Measurements from ENCODE around the gene SLC7A14. TPM values are rescaled to one million over a fixed set of nuclear protein-coding genes. Genes with fewer than 3 reads are reported as not detected.

The SLC7A14 gene
- total and polyA plus RNA-seq, 4 donors, result 0.01 to 0.06 (median 0.03) TPM; not detected in 1

DNA sequence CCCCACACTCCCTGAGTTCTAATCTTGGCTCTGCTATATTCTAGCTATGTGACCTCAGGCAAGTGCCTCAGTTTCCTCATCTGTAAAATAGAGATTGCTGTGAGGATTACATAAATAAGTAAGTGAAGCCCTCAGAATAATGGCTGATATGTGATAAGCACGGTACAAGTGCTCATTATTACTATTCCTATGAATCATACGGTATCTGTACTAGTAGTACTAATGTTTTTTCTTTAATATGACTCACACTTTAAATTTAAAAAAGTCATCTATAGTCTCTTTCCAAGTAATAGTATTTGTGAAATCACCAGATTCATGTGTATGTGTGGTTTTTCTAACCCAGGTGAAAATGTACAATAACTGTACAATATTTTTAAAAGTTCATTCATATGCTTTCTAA lies 108.5 kb downstream of the SLC7A14 start:
- TF ChIP-seq, protein P1, sequence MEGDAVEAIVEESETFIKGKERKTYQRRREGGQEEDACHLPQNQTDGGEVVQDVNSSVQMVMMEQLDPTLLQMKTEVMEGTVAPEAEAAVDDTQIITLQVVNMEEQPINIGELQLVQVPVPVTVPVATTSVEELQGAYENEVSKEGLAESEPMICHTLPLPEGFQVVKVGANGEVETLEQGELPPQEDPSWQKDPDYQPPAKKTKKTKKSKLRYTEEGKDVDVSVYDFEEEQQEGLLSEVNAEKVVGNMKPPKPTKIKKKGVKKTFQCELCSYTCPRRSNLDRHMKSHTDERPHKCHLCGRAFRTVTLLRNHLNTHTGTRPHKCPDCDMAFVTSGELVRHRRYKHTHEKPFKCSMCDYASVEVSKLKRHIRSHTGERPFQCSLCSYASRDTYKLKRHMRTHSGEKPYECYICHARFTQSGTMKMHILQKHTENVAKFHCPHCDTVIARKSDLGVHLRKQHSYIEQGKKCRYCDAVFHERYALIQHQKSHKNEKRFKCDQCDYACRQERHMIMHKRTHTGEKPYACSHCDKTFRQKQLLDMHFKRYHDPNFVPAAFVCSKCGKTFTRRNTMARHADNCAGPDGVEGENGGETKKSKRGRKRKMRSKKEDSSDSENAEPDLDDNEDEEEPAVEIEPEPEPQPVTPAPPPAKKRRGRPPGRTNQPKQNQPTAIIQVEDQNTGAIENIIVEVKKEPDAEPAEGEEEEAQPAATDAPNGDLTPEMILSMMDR (IDR thresholded peaks at IDR 0.05; ENCODE audit: control extremely low read depth, extremely low read depth), result no peak
- Histone ChIP-seq H3K36me3 (ENCODE audit: control insufficient read depth in 4 of 4, insufficient read depth in 4 of 4, low read length in 4 of 4) (no peaks in the 10 kb centered on the region), H3K27ac (ENCODE audit: low read depth in 1 of 2, low read length in 1 of 2) (no peak overlapping the region), H3K4me3 (no peak overlapping the region), H3K27me3 (ENCODE audit: control insufficient read depth in 3 of 3, insufficient read depth in 3 of 3, low read length in 2 of 3) (no peaks in the 10 kb centered on the region), H3K9me3 (ENCODE audit: control insufficient read depth in 4 of 4, insufficient read depth in 3 of 4, low read length in 3 of 4) (no peaks in the 10 kb centered on the region), H3K9ac (ENCODE audit: insufficient read depth in 1 of 2, low read length in 2 of 2) (no peak overlapping the region), H3K4me1 (ENCODE audit: control insufficient read depth in 5 of 5, insufficient read depth in 5 of 5, low read length in 5 of 5) (peaks cover 0 to 5% (median 0%) of the 10 kb centered on the region in 5 donors)
- DNase-seq, result no peak
- no peak for ATAC-seq (ENCODE audit: insufficient read depth, low FRiP score)
- WGBS, 2 donors, result 45 to 70% methylated on average over 2 of the region's 2 CpGs

DNA sequence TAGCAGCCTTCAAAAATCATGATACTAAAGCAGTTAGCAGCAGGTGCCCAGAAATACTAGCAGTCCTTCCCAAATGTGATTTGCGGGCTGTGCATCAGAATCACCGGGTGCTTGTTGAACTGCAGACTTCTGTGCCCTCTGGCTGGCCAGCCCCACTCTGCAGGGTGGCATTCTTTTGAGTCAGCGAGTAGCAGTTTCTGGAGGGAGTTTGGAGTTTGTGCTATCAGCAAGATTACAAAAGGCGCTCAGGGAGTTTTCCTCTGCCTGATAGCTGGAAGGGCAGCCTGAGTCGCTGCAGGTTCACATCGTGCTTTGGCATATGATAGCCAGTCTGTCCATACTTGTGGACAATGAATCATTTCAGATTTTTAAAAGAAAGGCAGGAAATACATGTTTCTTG lies 109.6 kb downstream of the SLC7A14 start:
- no peaks in the 10 kb centered on the region for H3K9me3 ChIP-seq (ENCODE audit: control insufficient read depth in 4 of 4, insufficient read depth in 3 of 4, low read length in 3 of 4)
- ATAC-seq (ENCODE audit: insufficient read depth, low FRiP score) (no peak), DNase-seq (no peak)
- no peaks in the 10 kb centered on the region for H3K36me3 ChIP-seq (ENCODE audit: control insufficient read depth in 4 of 4, insufficient read depth in 4 of 4, low read length in 4 of 4)
- WGBS, 2 donors, result 70 to 76% methylated on average over 6 of the region's 6 CpGs
- no peak overlapping the region for H3K27ac ChIP-seq (ENCODE audit: low read depth in 1 of 2, low read length in 1 of 2)
- no peak overlapping the region for H3K9ac ChIP-seq (ENCODE audit: insufficient read depth in 1 of 2, low read length in 2 of 2)
- no peaks in the 10 kb centered on the region for H3K27me3 ChIP-seq (ENCODE audit: control insufficient read depth in 3 of 3, insufficient read depth in 3 of 3, low read length in 2 of 3)
- peaks cover 0 to 5% (median 0%) of the 10 kb centered on the region in 5 donors for H3K4me1 ChIP-seq (ENCODE audit: control insufficient read depth in 5 of 5, insufficient read depth in 5 of 5, low read length in 5 of 5)
- H3K4me3 ChIP-seq, result no peak overlapping the region
- TF ChIP-seq, protein P1 (IDR thresholded peaks at IDR 0.05; ENCODE audit: control extremely low read depth, extremely low read depth), result no peak

DNA sequence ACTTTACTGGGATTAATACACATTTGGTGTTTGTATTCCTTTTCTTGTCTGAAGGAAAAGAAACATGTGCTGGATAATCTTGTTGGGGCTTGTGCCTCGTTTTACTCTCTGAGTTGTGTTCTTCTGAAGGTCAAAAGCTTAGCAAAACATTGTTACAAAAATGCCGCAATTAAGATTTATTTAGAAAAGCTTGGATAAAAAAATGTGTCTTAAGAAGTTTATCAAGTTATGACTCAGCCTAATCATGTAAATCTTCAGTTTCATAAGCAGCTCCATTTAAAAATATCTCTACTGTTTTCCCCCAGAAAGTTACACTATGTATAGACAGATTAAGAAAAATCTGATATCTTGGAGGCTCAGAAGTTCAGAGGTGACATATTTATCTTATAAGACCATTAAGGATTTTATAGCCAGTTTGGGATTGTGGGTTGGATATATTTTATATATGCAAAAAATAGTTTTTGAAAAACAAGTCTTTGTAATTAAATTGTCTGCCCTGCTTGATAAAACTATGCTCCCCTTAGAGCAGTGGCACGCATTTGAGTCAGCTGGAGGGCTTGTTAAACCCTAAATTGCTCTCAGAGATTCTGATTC lies 110.7 kb downstream of the SLC7A14 start:
- 62 to 79% methylated on average over 3 of the region's 3 CpGs for WGBS, 2 donors
- TF ChIP-seq, protein P1 (IDR thresholded peaks at IDR 0.05; ENCODE audit: control extremely low read depth, extremely low read depth), result no peak
- H3K4me1 ChIP-seq (ENCODE audit: control insufficient read depth in 5 of 5, insufficient read depth in 5 of 5, low read length in 5 of 5), result peaks cover 0 to 9% (median 0%) of the 10 kb centered on the region in 5 donors
- H3K27ac ChIP-seq (ENCODE audit: low read depth in 1 of 2, low read length in 1 of 2), result no peak overlapping the region
- no peak overlapping the region for H3K9ac ChIP-seq (ENCODE audit: insufficient read depth in 1 of 2, low read length in 2 of 2)
- H3K36me3 ChIP-seq (ENCODE audit: control insufficient read depth in 4 of 4, insufficient read depth in 4 of 4, low read length in 4 of 4), result no peaks in the 10 kb centered on the region
- H3K9me3 ChIP-seq (ENCODE audit: control insufficient read depth in 4 of 4, insufficient read depth in 3 of 4, low read length in 3 of 4), result no peaks in the 10 kb centered on the region
- ATAC-seq (ENCODE audit: insufficient read depth, low FRiP score) (no peak), DNase-seq (peak in 1 of 3 donors; percentile 13)
- H3K27me3 ChIP-seq (ENCODE audit: control insufficient read depth in 3 of 3, insufficient read depth in 3 of 3, low read length in 2 of 3), result no peaks in the 10 kb centered on the region
- H3K4me3 ChIP-seq, result no peak overlapping the region

DNA sequence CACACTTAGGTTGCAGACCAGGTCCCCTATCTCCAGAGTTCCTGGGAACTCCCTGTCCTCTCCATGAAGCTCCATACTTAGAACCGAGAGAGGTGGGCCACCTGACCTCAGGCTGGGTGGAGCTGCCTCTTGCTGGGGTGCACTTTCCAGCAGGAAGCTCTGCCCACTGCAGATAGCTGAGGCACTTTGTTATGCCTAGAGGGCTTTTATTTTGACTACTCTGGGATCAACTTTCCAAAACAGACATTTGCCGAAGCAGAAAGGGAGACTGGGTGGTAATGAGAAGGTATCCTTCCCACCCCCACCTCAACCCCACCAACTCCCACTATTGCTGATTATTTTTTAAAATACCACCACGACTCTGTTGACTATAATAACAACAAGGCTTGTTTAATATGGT lies 112.5 kb downstream of the SLC7A14 start:
- H3K36me3 ChIP-seq (ENCODE audit: control insufficient read depth in 4 of 4, insufficient read depth in 4 of 4, low read length in 4 of 4), result no peaks in the 10 kb centered on the region
- no peak overlapping the region for H3K4me3 ChIP-seq
- H3K27ac ChIP-seq (ENCODE audit: low read depth in 1 of 2, low read length in 1 of 2), result no peak overlapping the region
- ATAC-seq (ENCODE audit: insufficient read depth, low FRiP score) (no peak), DNase-seq (no peak)
- 46 to 51% methylated on average over 3 of the region's 3 CpGs for WGBS, 2 donors
- no peaks in the 10 kb centered on the region for H3K9me3 ChIP-seq (ENCODE audit: control insufficient read depth in 4 of 4, insufficient read depth in 3 of 4, low read length in 3 of 4)
- TF ChIP-seq, protein P1 (IDR thresholded peaks at IDR 0.05; ENCODE audit: control extremely low read depth, extremely low read depth), result no peak
- H3K27me3 ChIP-seq (ENCODE audit: control insufficient read depth in 3 of 3, insufficient read depth in 3 of 3, low read length in 2 of 3), result no peaks in the 10 kb centered on the region
- H3K4me1 ChIP-seq (ENCODE audit: control insufficient read depth in 5 of 5, insufficient read depth in 5 of 5, low read length in 5 of 5), result peaks cover 0 to 13% (median 0%) of the 10 kb centered on the region in 5 donors
- no peak overlapping the region for H3K9ac ChIP-seq (ENCODE audit: insufficient read depth in 1 of 2, low read length in 2 of 2)

All from lung (tissue), 12 donors.